HCT116 (cell line): Measurements from ENCODE around the gene ATF2. TPM values are rescaled to one million over a fixed set of nuclear protein-coding genes. Genes with fewer than 3 reads are reported as not detected.

ENCODE experiments used
- ATAC-seq: fragments of 200-7000 bp; cut with Tn5 transposase; 2 replicates; pipeline ENCODE4 v1.9.1; 2020; ENCODE audit warnings: mild to moderate bottlenecking, moderate library complexity
- BruUV-seq: library from RNA; stranded (reverse); fragments of 400-500 nt; replicated peaks from 2 replicates; lab custom pipeline; 2021; lab: Mats Ljungman, UMichigan
- CTCF ChIA-PET: fragments of 300-600 bp; sonication (Branson Sonifier 250); formaldehyde crosslinking; loops from one replicate; lab custom pipeline; 2021; ENCODE audit warnings: antibody characterized with exemption; lab: Charles Lee
- POLR2A ChIA-PET: fragments of 300-600, 350-600 bp; sonication (Branson Sonifier 250); formaldehyde crosslinking; loops from one replicate; lab custom pipeline; 2021; ENCODE audit warnings: antibody characterized with exemption; lab: Charles Lee
- RAD21 ChIA-PET, 2 experiments: fragments of 300-600 bp; sonication (Branson Sonifier 250); formaldehyde crosslinking; loops; one replicate each; lab custom pipeline; 2023; ENCODE audit warnings: low total read pairs in 2 of 2; ENCODE audit not compliant: uncharacterized antibody in 2 of 2, unreplicated experiment in 2 of 2, low non-redundant PET in 1 of 2; lab: Charles Lee
- DNase-seq: peaks from one replicate; pipeline ENCODE4 v3.0.0-alpha.2; 2010; ENCODE audit warnings: low read depth, low spot score
- H2AFZ ChIP-seq: fragments of 200-600 bp; shearing (Covaris generic), sonication (generic); 2 replicates; pipeline ENCODE4 v1.6.1; 2017; ENCODE audit warnings: low read depth, mixed run types, mixed read lengths, antibody characterized with exemption, low read length; ENCODE audit not compliant: poor library complexity, severe bottlenecking
- H3K27ac ChIP-seq: 2 replicates; pipeline ENCODE4 v1.5.1; 2012; ENCODE audit warnings: low read depth, low read length
- H3K27me3 ChIP-seq: fragments of 200-600 bp; sonication (generic); 2 replicates; pipeline ENCODE4 v1.6.1; 2016; ENCODE audit warnings: mixed run types, low read length, mixed read lengths; ENCODE audit not compliant: insufficient read depth
- H3K36me3 ChIP-seq, 2 experiments: fragments of 200-500 bp in 1 of 2; fragments of 200-600 bp in 1 of 2; sonication (Bioruptor generic) in 1 of 2; sonication (generic) in 1 of 2; 2 replicates each; pipeline versions ENCODE4 v1.5.1 to v1.6.1; 2014 to 2016; ENCODE audit warnings: low read length in 2 of 2, inconsistent platforms in 1 of 2, mixed read lengths in 1 of 2, mixed run types in 1 of 2; ENCODE audit not compliant: insufficient read depth in 2 of 2, control insufficient read depth in 1 of 2
- H3K4me1 ChIP-seq, 2 experiments: fragments of 200-600 bp in 1 of 2; sonication (generic) in 1 of 2; 2 replicates each; pipeline versions ENCODE4 v1.5.1 to v1.6.1; 2012 to 2017; ENCODE audit warnings: low read length in 2 of 2, inconsistent platforms in 1 of 2, mild to moderate bottlenecking in 1 of 2, mixed read lengths in 1 of 2, mixed run types in 1 of 2, moderate library complexity in 1 of 2; ENCODE audit not compliant: insufficient read depth in 2 of 2, control insufficient read depth in 1 of 2
- H3K4me2 ChIP-seq: fragments of 200-600 bp; sonication (generic); 2 replicates; pipeline ENCODE4 v1.6.1; 2017; ENCODE audit warnings: mixed run types, low read length, mixed read lengths
- H3K4me3 ChIP-seq, 2 experiments: fragments of 200-600 bp in 1 of 2; sonication (generic) in 1 of 2; replicated peaks in 1 of 2; 2 replicates each; pipeline ENCODE4 v1.5.1; 2011 to 2016; ENCODE audit warnings: low read length in 2 of 2, control low read depth in 1 of 2, low read depth in 1 of 2, mild to moderate bottlenecking in 1 of 2, mixed read lengths in 1 of 2, mixed run types in 1 of 2
- H3K79me2 ChIP-seq: fragments of 200-600 bp; sonication (generic); 2 replicates; pipeline ENCODE4 v1.6.1; 2017; ENCODE audit warnings: mild to moderate bottlenecking, mixed run types, low read length, moderate library complexity, mixed read lengths; ENCODE audit not compliant: insufficient read depth
- H3K9ac ChIP-seq: fragments of 200-600 bp; sonication (generic); 2 replicates; pipeline ENCODE4 v1.6.1; 2016; ENCODE audit warnings: low read length, mixed read lengths
- H3K9me2 ChIP-seq: fragments of 200-600 bp; sonication (generic), shearing (Covaris generic); 2 replicates; pipeline ENCODE4 v1.6.1; 2017; ENCODE audit warnings: mixed run types, mild to moderate bottlenecking, moderate library complexity; ENCODE audit not compliant: insufficient read depth
- H3K9me3 ChIP-seq, 2 experiments: fragments of 200-500 bp in 1 of 2; fragments of 200-600 bp in 1 of 2; sonication (Bioruptor generic) in 1 of 2; sonication (generic) in 1 of 2; 2 replicates each; pipeline ENCODE4 v1.6.1; 2014 to 2017; ENCODE audit warnings: low read length in 2 of 2, mixed read lengths in 2 of 2, inconsistent platforms in 1 of 2, low read depth in 1 of 2, mild to moderate bottlenecking in 1 of 2, mixed run types in 1 of 2, moderate library complexity in 1 of 2; ENCODE audit not compliant: control insufficient read depth in 1 of 2, insufficient read depth in 1 of 2
- H4K20me1 ChIP-seq: fragments of 200-600 bp; sonication (generic), shearing (Covaris generic); 2 replicates; pipeline ENCODE4 v1.6.1; 2017; ENCODE audit warnings: mixed run types, mild to moderate bottlenecking, moderate library complexity; ENCODE audit not compliant: insufficient read depth
- CBX3 ChIP-seq: IDR thresholded peaks from 2 replicates; pipeline ENCODE4 v1.6.1; 2012; ENCODE audit warnings: low read depth
- ELF1 ChIP-seq: IDR thresholded peaks from 2 replicates; pipeline ENCODE4 v1.6.1; 2012; ENCODE audit warnings: low read depth, borderline replicate concordance
- JUND ChIP-seq: IDR thresholded peaks from 2 replicates; pipeline ENCODE4 v1.6.1; 2012
- SRF ChIP-seq: IDR thresholded peaks from 2 replicates; pipeline ENCODE4 v1.6.1; 2012; ENCODE audit warnings: low read depth
- TCF7L2 ChIP-seq: IDR thresholded peaks from 2 replicates; pipeline ENCODE4 v1.7.0; 2011; ENCODE audit warnings: borderline replicate concordance, inconsistent platforms; ENCODE audit not compliant: insufficient read depth, insufficient read length; ENCODE audit errors: extremely low read depth
- intact Hi-C: fragments of 100-400 bp; cut with micrococcal nuclease; formaldehyde crosslinking; loops from 2 replicates; pipeline ENCODE4 v1.10.0; 2022
- total RNA-seq: library from RNA; stranded (reverse); gene quantifications from one replicate; pipeline ENCODE4 v1.2.1, GENCODE V29; 2021; ENCODE audit not compliant: unreplicated experiment
- TF ChIP-seq, protein P1 (sequence below), 3 experiments: fragments of 200-600 bp in 1 of 3; sonication (generic) in 1 of 3; IDR thresholded peaks in 2 of 3; conservative IDR thresholded peaks in 1 of 3; 2 replicates each; pipeline ENCODE4 v1.5.1; 2012 to 2017; ENCODE audit warnings: low read depth in 2 of 3, low read length in 2 of 3, antibody characterized with exemption in 1 of 3, borderline replicate concordance in 1 of 3, control low read depth in 1 of 3, mild to moderate bottlenecking in 1 of 3, mixed read lengths in 1 of 3, mixed run types in 1 of 3, moderate library complexity in 1 of 3; ENCODE audit not compliant: insufficient read depth in 1 of 3

Gene ATF2
- total RNA-seq, 1 experiment from 2014 or later, result 29.6 TPM

DNA sequence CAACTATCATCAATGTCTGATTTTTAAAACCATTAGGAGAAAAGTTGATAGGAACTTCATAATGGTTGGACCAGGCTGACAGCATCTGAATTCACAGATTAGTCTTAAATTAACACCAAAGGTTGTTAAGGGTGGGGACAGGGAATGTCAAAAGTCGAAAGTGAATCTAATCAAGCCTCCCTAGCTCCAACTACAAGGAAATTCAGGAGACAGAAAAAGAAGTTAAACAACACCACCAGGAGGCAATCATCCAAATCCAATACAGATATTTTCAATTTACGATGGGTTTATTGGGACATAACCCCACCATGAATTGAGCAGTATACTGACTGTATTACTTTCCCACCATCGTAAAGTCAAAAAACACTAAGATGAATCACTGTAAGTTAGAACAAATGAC, 32.8 kb downstream of the ATF2 start:
- H2AFZ ChIP-seq, result no peak overlapping the region
- H3K79me2 ChIP-seq, result peaks cover 14% of the 10 kb centered on the region
- H3K4me1 ChIP-seq, result no peaks in the 10 kb centered on the region
- TF ChIP-seq JUND, result no peak
- TF ChIP-seq, protein P1, sequence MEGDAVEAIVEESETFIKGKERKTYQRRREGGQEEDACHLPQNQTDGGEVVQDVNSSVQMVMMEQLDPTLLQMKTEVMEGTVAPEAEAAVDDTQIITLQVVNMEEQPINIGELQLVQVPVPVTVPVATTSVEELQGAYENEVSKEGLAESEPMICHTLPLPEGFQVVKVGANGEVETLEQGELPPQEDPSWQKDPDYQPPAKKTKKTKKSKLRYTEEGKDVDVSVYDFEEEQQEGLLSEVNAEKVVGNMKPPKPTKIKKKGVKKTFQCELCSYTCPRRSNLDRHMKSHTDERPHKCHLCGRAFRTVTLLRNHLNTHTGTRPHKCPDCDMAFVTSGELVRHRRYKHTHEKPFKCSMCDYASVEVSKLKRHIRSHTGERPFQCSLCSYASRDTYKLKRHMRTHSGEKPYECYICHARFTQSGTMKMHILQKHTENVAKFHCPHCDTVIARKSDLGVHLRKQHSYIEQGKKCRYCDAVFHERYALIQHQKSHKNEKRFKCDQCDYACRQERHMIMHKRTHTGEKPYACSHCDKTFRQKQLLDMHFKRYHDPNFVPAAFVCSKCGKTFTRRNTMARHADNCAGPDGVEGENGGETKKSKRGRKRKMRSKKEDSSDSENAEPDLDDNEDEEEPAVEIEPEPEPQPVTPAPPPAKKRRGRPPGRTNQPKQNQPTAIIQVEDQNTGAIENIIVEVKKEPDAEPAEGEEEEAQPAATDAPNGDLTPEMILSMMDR (IDR thresholded peaks at IDR 0.05 in 2 of 3, conservative IDR thresholded peaks at IDR 0.05 in 1 of 3; ENCODE audit: borderline replicate concordance in 1 of 3, insufficient read depth in 1 of 3, low read depth in 2 of 3, low read length in 2 of 3), result peak in 2 of 3 experiments; percentile 2 to 30; a peak in 1 of 6 replicates
- TF ChIP-seq TCF7L2, result no peak
- no peaks in the 10 kb centered on the region for H3K36me3 ChIP-seq
- intact Hi-C loops, result no loop called here
- BruUV-seq, result TSS peak; percentile 13
- no peaks in the 10 kb centered on the region for H3K27me3 ChIP-seq
- H4K20me1 ChIP-seq, result no peaks in the 10 kb centered on the region
- ChIA-PET CTCF (no interaction called here), RAD21 (no interaction called here), POLR2A (no interaction called here)
- no peaks in the 10 kb centered on the region for H3K9me3 ChIP-seq
- no peak overlapping the region for H3K27ac ChIP-seq
- no peak overlapping the region for H3K4me3 ChIP-seq
- H3K9ac ChIP-seq, result no peak overlapping the region
- ATAC-seq, result no peak
- H3K9me2 ChIP-seq, result no peaks in the 10 kb centered on the region
- DNase-seq, result no peak
- no peak overlapping the region for H3K4me2 ChIP-seq

DNA sequence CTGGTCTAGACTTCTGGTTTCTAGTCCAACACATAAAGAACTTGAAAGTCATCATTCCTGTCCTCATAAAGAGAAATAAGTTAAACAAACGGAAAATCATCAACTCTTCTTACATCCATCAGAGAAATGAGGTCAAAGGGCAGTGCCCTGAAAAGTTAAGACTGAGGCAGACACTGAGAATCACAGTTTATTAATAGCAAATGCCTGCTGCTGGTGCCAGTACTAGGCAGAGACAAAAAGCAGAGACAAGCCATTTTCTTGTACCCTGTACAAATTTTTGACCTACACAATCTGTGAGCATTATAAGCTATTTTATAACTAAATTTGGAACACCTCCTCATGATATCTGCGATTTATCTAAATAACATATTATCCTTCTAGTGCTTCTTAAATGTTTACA, 36.8 kb downstream of the ATF2 start:
- no peaks in the 10 kb centered on the region for H3K36me3 ChIP-seq
- POLR2A ChIA-PET, result no interaction called here
- BruUV-seq, result no TSS peak

More for the DNA sequence above, 36.8 kb downstream of the ATF2 start:
- Histone ChIP-seq H3K9me2 (no peaks in the 10 kb centered on the region), H2AFZ (no peak overlapping the region), H3K79me2 (peaks cover under 1% of the 10 kb centered on the region; the same call in 1 of the 2 replicates), H3K9ac (no peak overlapping the region), H3K4me1 (no peaks in the 10 kb centered on the region), H3K27ac (no peak overlapping the region), H3K27me3 (no peaks in the 10 kb centered on the region), H3K4me3 (no peak overlapping the region), H4K20me1 (no peaks in the 10 kb centered on the region), H3K4me2 (no peak overlapping the region), H3K9me3 (no peaks in the 10 kb centered on the region)
- DNase-seq (no peak), ATAC-seq (no peak)
- TF ChIP-seq CBX3 (no peak), ELF1 (no peak), SRF (no peak)
- TF ChIP-seq, protein P1 (IDR thresholded peaks at IDR 0.05 in 2 of 3, conservative IDR thresholded peaks at IDR 0.05 in 1 of 3; ENCODE audit: borderline replicate concordance in 1 of 3, insufficient read depth in 1 of 3, low read depth in 2 of 3, low read length in 2 of 3), result no peak
- intact Hi-C loops, result no loop called here
- CTCF ChIA-PET, result no interaction called here
- RAD21 ChIA-PET, result no interaction called here
